GM18861 (cell line): ENCODE results near the gene MED12L.

ENCODE experiments used
- ATAC-seq: cut with Tn5 transposase; IDR thresholded peaks from one replicate; pipeline ENCODE4 v1.9.1; 2021; ENCODE audit not compliant: unreplicated experiment

MED12L gene

DNA sequence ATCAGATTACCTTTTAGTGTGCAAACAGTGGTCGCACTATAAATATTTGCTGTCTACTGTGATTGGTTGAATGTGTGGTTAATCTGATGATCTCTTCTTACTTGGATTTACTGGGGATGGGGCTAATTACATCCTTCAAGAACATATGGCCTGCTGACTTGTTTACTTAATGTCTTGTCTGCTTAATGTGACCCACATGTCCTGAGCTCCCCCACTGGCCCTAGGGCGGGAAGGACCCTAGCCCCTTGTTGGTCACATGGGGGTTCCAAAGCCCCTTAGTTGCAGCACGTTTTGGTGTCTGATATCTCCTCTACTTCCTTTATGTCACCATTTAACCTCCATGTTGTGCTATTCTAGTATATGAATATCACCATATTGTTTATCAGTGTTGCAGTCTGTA lies 316.9 kb downstream of the MED12L start:
- no peak for ATAC-seq

DNA sequence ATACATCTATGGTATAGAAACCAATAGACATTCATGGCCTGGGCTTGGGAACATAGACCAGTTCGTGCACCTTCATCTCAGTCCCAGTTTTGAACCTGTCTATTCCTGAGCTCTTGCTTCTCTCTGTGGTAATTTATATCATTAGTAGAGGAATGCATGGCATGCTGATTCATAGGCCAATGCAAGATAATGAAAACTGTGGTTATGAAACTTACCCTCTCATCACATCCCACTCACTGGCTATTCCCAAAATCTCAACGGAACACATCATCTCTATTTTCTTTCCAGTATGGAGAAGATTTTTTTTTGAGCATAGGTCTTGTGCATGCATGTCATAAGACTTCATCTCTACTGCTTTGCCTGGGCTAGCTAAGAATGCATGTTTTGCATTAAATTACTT lies 317.8 kb downstream of the MED12L start:
- ATAC-seq, result no peak

DNA sequence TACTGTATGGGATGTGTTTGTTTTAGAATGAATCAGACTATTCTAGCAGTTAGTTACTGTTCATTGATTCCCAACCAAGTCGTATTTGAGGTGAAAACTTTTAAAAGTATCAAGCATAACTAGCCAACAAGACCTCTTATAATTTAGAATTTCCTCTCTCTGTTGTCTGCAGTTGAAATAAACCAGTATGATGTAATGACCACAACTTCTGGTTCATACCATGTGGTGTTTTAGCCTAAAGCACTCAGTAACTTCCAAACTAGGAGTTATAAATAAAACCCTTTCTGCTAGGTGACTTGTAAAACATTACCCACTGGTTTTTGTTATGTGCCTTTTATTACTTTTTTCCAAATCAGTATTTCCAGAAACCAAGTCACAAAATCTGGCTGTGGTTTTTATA lies 318.9 kb downstream of the MED12L start:
- peak; percentile 86 for ATAC-seq

DNA sequence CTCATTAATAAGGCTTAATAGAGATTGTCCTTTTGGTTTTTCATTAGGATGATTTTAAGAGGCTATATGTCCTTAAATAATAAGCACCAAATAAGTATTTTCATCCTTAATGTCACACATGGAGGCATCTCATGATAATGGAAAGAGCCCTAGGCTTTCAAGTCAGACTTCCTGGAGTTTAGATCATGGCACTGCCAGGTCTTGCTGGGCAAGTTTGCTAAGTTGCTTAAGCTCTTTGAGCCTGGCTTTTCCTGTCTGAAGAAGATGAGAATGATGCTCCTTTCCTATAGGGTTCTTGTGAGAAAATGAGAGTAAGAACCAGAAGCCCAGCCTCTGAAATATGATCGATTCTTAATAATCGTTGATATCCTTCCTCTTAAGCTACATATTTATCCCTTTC lies 322.5 kb downstream of the MED12L start:
- ATAC-seq, result no peak

DNA sequence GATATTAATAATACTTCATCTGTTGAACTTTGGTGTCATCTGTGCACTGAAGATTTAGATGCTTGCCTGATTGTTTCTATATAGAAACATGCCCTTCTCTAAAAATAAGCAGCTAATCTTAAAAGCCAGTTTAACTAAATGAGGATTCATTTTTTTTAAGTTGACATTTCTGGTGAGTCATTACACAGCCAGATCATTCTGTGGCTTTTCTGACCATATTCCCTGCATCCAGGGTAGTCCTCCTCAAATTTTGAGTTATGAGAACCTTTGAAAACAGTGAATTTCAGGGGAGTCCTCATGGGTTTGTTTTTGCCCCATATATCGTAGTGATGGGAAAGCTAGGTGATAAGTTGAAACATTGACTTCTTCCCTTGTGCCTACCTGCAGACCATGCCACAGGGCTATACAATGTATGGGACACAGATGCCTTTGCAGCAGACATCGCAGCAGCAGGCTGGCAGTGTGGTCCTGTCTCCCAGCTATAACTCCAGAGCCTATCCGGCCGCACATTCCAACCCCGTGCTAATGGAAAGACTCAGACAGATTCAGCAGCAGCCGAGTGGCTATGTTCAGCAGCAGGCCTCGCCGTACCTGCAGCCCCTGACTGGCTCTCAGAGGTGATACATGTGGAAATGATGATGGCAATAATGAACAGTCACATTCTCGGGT lies 325.6 kb downstream of the MED12L start:
- no peak for ATAC-seq

GRCh38 chr3:151412989-151413388 lies 327.5 kb downstream of the MED12L start:
- ATAC-seq, result no peak

DNA sequence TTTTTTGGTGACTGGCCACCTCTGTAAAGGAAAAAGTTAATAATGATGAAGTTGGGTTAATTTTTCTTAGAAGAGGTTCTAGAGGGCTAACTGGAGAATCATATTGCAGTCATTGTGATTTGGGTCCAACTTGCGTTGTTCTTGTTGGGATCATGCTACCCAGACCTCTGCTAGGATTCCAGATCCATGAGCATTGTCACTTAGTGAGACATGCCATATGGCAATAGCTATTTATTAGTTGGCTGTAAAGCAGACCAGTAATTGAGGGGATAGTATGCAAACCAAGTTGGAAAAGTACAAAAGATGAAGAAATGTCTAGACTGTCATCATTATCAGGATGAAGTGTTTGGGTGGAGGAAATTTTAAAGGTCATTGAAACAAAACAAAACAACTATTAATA lies 329.8 kb downstream of the MED12L start:
- ATAC-seq, result no peak

DNA sequence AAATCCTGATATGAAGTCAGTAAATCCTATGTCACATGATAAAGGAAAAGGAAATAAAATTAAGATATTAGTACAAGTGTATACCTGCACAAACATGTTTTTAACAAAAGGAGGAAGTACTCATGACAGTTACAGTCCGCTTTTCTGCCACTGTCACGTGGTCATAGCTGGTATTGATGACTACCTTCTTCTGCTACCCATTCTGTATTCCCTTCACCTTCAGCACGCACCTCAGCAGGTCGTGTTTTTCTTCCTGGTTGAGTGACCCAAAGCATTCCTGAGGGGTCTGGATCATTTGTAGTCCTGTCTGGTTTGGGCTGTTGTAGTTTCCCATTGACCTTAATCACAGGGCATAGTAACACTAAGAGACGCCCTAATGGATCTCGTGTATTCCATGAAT lies 334.3 kb downstream of the MED12L start:
- ATAC-seq, result no peak

DNA sequence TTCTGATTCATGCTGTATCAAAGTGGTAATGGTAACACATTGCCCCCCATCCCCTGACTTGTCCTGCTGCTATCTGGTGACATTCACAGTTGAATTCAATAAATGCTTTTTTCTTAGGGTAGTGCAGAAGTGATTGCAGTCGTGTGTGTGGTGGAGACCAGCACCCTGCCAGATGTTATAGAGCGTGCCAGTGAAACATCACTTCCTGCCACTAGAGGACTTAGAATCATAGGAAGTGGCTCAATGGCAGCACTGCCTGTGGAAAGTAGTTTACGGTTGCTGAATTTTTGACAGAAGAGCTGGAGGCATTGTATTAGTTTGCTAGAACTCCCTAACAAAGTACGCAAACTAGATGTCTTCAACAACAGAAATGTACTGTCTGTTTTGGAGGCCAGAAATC lies 336.5 kb downstream of the MED12L start:
- no peak for ATAC-seq

GRCh38 chr3:151423091-151423490 lies 337.6 kb downstream of the MED12L start:
- ATAC-seq, result no peak

GRCh38 chr3:151425627-151426340 lies 340.3 kb downstream of the MED12L start:
- peak; percentile 6 for ATAC-seq

DNA sequence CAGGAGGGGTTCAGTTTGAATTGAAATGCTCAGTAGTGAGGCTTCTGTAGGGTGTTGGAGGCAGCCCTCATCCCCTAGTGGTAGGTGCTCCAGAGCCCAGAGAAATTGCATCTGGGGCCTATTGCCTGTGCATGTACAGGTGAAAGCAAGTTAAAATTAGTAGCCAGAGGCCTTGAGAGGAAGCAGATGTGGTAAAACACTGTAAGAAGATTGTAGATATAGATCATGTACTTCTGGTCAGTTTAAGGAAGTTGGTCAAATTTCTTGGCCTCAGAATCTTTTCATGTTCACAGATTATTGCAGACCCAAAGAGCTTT lies 340.8 kb downstream of the MED12L start:
- ATAC-seq, result peak; percentile 94

DNA sequence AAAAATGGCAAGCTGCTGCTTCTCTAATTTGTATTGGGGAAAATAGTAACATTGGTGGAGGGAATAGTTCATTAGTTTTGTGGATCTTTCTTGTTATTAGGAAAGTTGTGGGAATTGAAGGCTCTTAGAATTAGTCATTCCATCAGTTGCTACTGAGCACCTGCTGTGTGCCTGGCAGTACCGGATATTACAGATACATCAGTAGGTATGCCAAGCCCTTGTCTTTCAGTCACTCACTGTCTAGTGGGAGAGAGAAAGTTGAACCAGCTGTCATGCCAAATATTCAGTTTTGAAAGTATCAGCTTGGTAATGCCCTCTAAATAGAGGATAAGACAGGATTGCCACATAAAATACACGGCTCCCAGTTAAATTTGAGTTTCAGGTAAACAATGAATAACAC lies 342.9 kb downstream of the MED12L start:
- no peak for ATAC-seq

DNA sequence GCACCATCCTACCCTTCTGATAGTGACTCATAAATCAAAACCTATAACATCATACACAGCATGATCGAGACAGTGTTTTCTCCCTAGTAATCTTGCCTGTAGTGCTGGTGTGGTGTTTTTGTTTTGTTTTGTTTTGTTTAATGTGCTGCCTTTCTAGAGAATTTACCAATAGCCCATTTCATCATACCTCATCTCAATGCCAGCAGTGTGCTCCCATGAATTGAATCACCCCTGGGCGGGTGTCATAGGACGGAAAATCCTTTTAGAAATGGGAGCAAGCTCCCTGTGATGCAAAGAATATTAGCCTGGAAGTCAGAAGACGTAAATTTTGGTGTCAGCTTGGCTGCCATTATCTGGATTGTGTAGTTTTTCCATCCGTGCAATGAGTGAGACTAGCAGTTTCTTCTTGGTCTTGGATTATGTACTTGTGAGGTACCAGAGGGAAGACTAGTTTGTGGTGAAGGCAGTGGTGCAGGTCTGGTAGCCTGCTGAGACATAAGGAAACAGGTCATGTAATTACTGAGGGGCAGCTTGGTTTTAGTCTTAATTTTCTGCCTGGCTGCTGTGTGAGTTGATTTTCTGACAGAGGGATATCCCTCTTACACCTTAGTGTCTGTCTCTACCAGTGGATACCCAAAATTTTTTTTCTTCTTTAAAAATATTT lies 345.5 kb downstream of the MED12L start:
- ATAC-seq, result no peak

DNA sequence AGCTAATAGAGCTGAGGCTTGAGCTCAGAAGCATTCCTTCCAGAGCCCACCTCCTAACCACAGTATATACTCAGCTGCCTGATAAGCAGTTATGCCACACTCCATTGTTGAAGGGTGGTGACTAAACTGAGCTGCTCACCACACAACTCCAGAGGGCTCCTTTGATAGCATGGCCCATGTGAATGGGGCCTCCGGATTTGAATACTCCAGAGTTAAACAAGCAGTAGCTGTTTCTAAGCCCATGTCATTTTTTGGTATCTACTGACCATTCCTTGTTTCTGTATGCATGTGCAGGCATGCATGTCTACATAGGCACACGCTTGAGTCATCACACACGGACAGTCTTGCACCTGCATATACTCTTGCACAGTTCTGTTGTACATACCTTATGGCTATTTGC lies 346.5 kb downstream of the MED12L start:
- ATAC-seq, result no peak

GRCh38 chr3:151432616-151433372 lies 347.3 kb downstream of the MED12L start:
- no peak for ATAC-seq

DNA sequence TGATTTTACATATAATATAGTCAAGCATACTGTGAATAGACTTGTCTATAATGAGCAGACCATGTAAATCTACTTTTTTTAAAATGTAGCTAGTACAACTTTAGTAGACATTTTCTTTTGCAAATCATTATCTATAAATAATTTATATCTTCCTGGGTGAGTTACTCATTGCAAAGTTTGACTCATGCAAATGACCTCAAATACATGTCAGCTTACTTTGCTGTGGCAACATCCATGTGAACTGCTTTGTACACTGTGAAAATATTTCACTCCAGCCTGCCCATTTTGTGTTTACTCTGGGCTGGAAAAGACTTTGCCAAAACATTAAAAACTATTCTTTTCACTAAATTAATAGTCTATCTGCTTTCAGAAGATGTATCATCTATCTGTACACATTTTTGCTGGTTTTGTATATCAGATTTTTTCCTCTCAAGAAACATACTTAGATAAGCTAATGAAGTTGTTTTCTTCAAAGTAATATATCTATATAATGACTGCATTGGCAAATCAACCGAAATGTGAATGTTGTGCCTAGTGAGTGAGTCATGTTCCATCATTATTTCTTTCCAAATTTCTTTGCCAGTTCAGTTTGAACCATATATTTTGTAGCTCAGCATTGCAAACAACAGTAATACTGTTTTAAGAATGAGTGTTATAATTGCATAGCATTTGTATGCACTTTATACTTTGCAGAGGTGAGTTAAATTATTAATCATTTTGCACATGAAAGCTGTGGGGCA lies 348.9 kb downstream of the MED12L start:
- peak; percentile 72 for ATAC-seq

GRCh38 chr3:151436675-151437446 lies 351.4 kb downstream of the MED12L start:
- no peak for ATAC-seq

DNA sequence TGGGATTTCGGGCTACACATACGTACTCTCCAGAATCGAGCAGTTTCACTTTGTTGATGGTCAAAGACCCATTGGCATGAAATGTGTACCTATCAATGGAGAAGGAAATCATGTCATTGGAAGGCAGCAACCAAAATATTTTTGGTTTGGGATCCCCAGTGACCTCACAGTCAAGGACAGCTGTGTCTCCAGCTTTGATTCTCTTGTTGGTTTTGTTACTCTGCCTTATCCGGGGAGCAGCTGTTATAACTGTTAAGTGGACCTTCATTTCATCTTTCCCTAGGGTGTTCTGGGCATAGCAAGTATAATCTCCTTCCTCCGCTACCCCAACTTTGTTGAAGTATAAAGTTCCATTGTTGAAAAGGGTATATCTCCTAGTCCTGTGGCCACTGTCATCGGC lies 352.4 kb downstream of the MED12L start:
- ATAC-seq, result no peak

- ATAC-seq, result peak; percentile 94
These were observed 354.2 kb downstream of the MED12L start for GRCh38 chr3:151439652-151440125.
